Measurements from ENCODE around the gene MSANTD3. TPM values are rescaled to one million over a fixed set of nuclear protein-coding genes. Genes with fewer than 3 reads are reported as not detected.
"Not testable (repeated sequence)": the region's sequence is repeated elsewhere in the genome, so short reads cannot be mapped to it uniquely, and the experiment has no call there.

MSANTD3 gene
- total RNA-seq, 2 experiments from 2014 or later: 16.0 to 17.6 TPM

- Mint-ChIP-seq H3K36me3 (no peaks in the 10 kb centered on the region), H3K27me3 (peaks cover 36% of the 10 kb centered on the region), H3K27ac (no peak overlapping the region), H3K9me3 (no peaks in the 10 kb centered on the region), H3K4me3 (no peak overlapping the region), H3K4me1 (no peaks in the 10 kb centered on the region)
- DNase-seq: no peak
These were observed 9.1 kb upstream of the MSANTD3 start for GRCh38 chr9:100417815-100418214.

GRCh38 chr9:100419166-100419565, 7.8 kb upstream of the MSANTD3 start:
- no peaks in the 10 kb centered on the region for H3K36me3 Mint-ChIP-seq
- peaks cover 40% of the 10 kb centered on the region for H3K27me3 Mint-ChIP-seq
- H3K9me3 Mint-ChIP-seq: no peaks in the 10 kb centered on the region
- no peak for DNase-seq
- no peak overlapping the region for H3K4me3 Mint-ChIP-seq
- H3K27ac Mint-ChIP-seq: no peak overlapping the region
- no peaks in the 10 kb centered on the region for H3K4me1 Mint-ChIP-seq

GRCh38 chr9:100421116-100421515, 5.8 kb upstream of the MSANTD3 start:
- peaks cover 28% of the 10 kb centered on the region for H3K27me3 Mint-ChIP-seq
- H3K36me3 Mint-ChIP-seq, H3K4me1 Mint-ChIP-seq, DNase-seq, H3K9me3 Mint-ChIP-seq, H3K4me3 Mint-ChIP-seq, H3K27ac Mint-ChIP-seq: not testable (repeated sequence)

- Mint-ChIP-seq H3K27me3 (peaks cover 7% of the 10 kb centered on the region), H3K4me1 (peaks cover 31% of the 10 kb centered on the region), H3K27ac (no peak overlapping the region), H3K36me3 (peaks cover 3% of the 10 kb centered on the region), H3K9me3 (no peaks in the 10 kb centered on the region), H3K4me3 (peak overlapping the region; percentile 83)
- no peak for DNase-seq
These were observed 1.2 kb upstream of the MSANTD3 start for GRCh38 chr9:100425758-100426157.

- Mint-ChIP-seq H3K4me3 (peak overlapping the region; percentile 83), H3K4me1 (peaks cover 31% of the 10 kb centered on the region), H3K27me3 (peaks cover 7% of the 10 kb centered on the region), H3K27ac (peak overlapping the region; percentile 89), H3K36me3 (peaks cover 3% of the 10 kb centered on the region), H3K9me3 (no peaks in the 10 kb centered on the region)
- no peak for DNase-seq
These were observed 784 bp upstream of the MSANTD3 start for GRCh38 chr9:100426189-100426529.

GRCh38 chr9:100427366-100428263, 672 bp downstream of the MSANTD3 start:
- Mint-ChIP-seq H3K4me3 (peak overlapping the region; percentile 84), H3K27me3 (peaks cover 6% of the 10 kb centered on the region), H3K9me3 (no peaks in the 10 kb centered on the region), H3K36me3 (peaks cover 3% of the 10 kb centered on the region), H3K4me1 (peaks cover 31% of the 10 kb centered on the region), H3K27ac (peak overlapping the region; percentile 40)
- DNase-seq: no peak

GRCh38 chr9:100428871-100429654, 2.1 kb downstream of the MSANTD3 start:
- no peak overlapping the region for H3K4me3 Mint-ChIP-seq

GRCh38 chr9:100430286-100430940, 3.5 kb downstream of the MSANTD3 start:
- DNase-seq: no peak
- H3K27me3 Mint-ChIP-seq: no peaks in the 10 kb centered on the region
- H3K9me3 Mint-ChIP-seq: no peaks in the 10 kb centered on the region
- H3K36me3 Mint-ChIP-seq: peaks cover 4% of the 10 kb centered on the region
- no peak overlapping the region for H3K27ac Mint-ChIP-seq
- peaks cover 31% of the 10 kb centered on the region for H3K4me1 Mint-ChIP-seq
- H3K4me3 Mint-ChIP-seq: no peak overlapping the region

More at GRCh38 chr9:100428871-100429654, 2.1 kb downstream of the MSANTD3 start:
- no peaks in the 10 kb centered on the region for H3K9me3 Mint-ChIP-seq
- no peak overlapping the region for H3K27ac Mint-ChIP-seq
- DNase-seq: no peak
- H3K4me1 Mint-ChIP-seq: peaks cover 31% of the 10 kb centered on the region
- peaks cover 3% of the 10 kb centered on the region for H3K36me3 Mint-ChIP-seq
- H3K27me3 Mint-ChIP-seq: no peaks in the 10 kb centered on the region

- H3K9me3 Mint-ChIP-seq: no peaks in the 10 kb centered on the region
- peaks cover 19% of the 10 kb centered on the region for H3K4me1 Mint-ChIP-seq
- H3K36me3 Mint-ChIP-seq: peaks cover 6% of the 10 kb centered on the region
- no peaks in the 10 kb centered on the region for H3K27me3 Mint-ChIP-seq
- no peak overlapping the region for H3K27ac Mint-ChIP-seq
- H3K4me3 Mint-ChIP-seq: no peak overlapping the region
- no peak for DNase-seq
These were observed 4.9 kb downstream of the MSANTD3 start for GRCh38 chr9:100431886-100432285.

- Mint-ChIP-seq H3K27ac (no peak overlapping the region), H3K4me3 (no peak overlapping the region), H3K27me3 (no peaks in the 10 kb centered on the region), H3K4me1 (peaks cover 17% of the 10 kb centered on the region), H3K36me3 (peaks cover 6% of the 10 kb centered on the region), H3K9me3 (no peaks in the 10 kb centered on the region)
- DNase-seq: no peak
These were observed 5.8 kb downstream of the MSANTD3 start for GRCh38 chr9:100432736-100433135.

- H3K27ac Mint-ChIP-seq: no peak overlapping the region
- H3K27me3 Mint-ChIP-seq: no peaks in the 10 kb centered on the region
- DNase-seq: no peak
- H3K4me3 Mint-ChIP-seq: no peak overlapping the region
- H3K36me3 Mint-ChIP-seq: peaks cover 3% of the 10 kb centered on the region
- H3K9me3 Mint-ChIP-seq: no peaks in the 10 kb centered on the region
- H3K4me1 Mint-ChIP-seq: peaks cover 2% of the 10 kb centered on the region
These were observed 9.6 kb downstream of the MSANTD3 start for GRCh38 chr9:100436571-100436970.

GRCh38 chr9:100437860-100438805, 11.2 kb downstream of the MSANTD3 start:
- H3K4me1 Mint-ChIP-seq: peaks cover 2% of the 10 kb centered on the region
- peaks cover 3% of the 10 kb centered on the region for H3K36me3 Mint-ChIP-seq
- peak; percentile 34 for DNase-seq
- no peak overlapping the region for H3K4me3 Mint-ChIP-seq
- no peaks in the 10 kb centered on the region for H3K9me3 Mint-ChIP-seq
- H3K27ac Mint-ChIP-seq: no peak overlapping the region
- no peaks in the 10 kb centered on the region for H3K27me3 Mint-ChIP-seq

GRCh38 chr9:100440071-100440470, 13.1 kb downstream of the MSANTD3 start:
- Mint-ChIP-seq H3K36me3 (peaks cover 3% of the 10 kb centered on the region), H3K4me1 (peaks cover 2% of the 10 kb centered on the region), H3K9me3 (no peaks in the 10 kb centered on the region), H3K27ac (no peak overlapping the region), H3K27me3 (no peaks in the 10 kb centered on the region), H3K4me3 (no peak overlapping the region)
- no peak for DNase-seq

- H3K27me3 Mint-ChIP-seq, H3K36me3 Mint-ChIP-seq, H3K4me1 Mint-ChIP-seq, H3K9me3 Mint-ChIP-seq, DNase-seq, H3K27ac Mint-ChIP-seq, H3K4me3 Mint-ChIP-seq: not testable (repeated sequence)
These were observed 13.5 kb downstream of the MSANTD3 start for GRCh38 chr9:100440487-100440886.

Data from activated naive CD8-positive, alpha-beta T cell treated with anti-CD3 and anti-CD28 coated beads for 36 hours (primary cell).